GM21529 (cell line): ENCODE data around the gene BATF2.

ENCODE experiments used
- ATAC-seq: cut with Tn5 transposase; IDR thresholded peaks from one replicate; pipeline ENCODE4 v1.9.1; 2021; ENCODE audit not compliant: unreplicated experiment

The BATF2 gene

DNA sequence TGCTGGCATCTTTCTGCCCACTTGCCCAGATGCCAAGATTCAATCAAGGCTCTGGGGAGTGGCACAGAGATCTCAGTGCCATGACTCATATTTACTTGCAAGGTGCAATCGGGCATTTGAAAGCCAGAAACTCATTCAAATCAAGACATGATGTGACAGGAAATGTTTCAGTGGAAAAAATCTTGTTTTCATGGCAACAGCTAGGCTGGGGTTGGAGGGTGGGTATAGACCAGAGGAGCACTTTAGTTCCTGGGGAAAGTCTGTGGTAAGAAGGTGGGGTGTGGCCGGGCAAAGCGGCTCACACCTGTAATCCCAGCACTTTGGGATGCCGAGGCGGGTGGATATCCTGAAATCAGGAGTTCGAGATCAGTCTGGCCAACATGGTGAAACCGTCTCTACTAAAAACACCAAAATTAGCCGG, 26.0 kb downstream of the BATF2 start:
- ATAC-seq: no peak

DNA sequence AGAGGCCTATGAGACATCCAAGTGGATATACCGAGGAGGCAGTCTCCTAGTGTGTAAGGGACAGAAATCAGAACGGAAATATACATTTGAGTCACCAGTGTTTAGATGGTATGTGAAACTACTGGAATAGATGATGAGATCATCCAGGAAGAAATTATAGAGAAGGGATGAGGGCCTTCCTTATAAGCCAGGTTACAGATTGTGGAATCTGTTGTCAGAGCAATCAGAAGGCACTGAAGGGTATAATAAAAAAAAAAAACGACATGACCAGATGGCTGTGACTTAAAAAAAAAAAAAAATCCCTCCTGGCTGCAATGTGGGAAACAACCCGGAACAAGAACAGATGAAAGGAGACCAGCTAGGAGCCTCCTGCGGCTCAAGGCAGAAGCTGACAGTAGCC, 27.6 kb downstream of the BATF2 start:
- no peak for ATAC-seq

DNA sequence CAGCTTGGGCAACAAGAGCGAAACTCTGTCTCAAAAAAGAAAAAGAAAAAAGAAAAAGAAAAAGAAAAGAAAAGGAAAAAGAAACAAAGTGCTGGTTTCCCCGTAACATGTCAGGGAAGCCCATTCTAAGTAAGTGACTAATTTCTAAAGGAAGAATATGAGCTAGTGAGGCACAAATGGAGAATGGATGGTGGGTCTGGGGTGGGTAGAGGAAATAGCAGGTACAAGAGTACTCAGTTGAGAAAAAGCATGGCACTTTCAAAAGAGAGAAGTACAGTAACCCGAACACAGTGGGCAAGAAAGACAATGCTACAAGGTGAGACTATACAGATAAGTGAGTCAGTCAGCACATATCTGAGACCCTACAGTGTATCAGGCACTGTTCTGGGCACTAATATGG, 29.4 kb downstream of the BATF2 start:
- ATAC-seq: no peak

DNA sequence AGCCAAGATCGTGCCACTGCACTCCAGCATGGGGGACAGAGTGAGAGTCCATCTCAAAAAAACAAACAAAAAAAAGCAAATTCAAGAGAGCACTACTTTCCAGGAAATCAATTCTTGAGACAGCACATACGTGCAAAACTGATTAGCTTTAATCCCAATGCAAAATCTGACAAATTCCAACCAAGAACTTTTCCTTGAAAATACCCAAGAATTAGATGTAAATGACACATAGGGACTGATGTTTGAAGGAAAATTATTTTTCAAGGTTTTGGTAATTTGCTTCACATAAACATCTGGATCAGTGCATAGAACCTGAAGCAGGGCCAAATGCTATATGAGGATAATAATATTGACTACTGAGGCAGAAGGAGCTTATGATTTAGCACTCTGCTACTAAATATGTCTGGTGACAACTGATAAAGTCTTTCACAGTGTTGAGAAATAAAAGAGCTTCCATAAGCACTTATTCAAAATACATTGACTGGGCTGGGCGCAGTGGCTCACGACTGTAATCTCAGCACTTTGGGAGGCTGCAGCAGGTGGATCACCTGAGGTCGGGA, 33.6 kb downstream of the BATF2 start:
- ATAC-seq: no peak

DNA sequence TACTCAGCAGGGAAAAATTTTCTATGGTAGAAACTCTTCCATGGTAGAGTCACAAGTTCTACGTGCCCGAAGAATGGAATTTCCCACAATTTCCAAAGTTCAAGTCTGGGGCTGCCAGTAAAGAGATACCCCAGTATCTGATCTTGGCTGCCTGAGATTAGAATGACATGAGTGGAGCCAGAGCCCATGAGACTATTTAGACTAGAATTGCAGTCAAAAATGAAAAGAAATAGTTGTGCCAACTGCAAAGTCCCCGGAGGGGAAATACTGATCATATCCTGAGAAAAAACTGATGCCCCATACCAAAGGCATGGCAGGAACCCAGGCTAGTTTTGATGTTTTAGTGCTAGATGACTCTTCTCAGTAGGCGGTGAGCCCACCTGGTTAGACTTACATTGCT, 36.1 kb downstream of the BATF2 start:
- no peak for ATAC-seq

DNA sequence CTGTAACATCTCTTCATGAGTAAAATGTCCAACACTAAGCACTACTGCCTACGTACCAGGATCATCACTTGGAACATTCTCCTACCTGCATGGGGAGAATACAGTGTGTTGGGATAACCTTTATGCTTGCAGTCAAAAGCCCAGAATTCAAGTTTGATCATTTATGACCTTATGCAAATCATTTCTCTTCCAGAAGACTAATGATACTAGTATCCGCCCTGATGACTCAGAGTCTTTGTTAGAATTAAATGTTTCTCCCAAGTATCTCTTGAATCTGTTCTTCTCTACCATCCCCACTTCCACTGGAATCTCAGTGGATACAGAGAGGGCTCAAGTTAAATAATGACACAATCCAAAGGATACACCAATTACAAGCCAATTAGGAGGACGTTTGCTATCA, 37.3 kb downstream of the BATF2 start:
- ATAC-seq: no peak

DNA sequence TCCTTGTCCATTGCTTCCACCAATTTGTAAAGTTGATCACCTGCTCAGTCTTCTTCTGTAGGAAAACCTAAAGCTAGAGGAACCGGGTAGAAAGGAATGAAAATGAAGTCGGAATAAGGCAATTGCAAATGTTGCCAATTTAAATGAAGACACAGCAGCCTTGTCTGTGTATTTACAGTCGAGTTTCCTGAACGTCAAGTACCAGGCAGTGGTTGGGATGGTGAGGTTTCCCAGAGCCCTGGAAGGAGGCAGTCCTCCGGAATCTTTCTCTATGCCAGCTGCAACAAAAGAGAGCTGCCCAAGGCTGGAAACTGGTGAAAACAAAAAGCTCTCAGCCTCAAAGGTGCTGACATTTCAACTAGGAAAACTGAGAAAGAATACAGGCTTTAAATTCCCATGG, 42.6 kb downstream of the BATF2 start:
- no peak for ATAC-seq

DNA sequence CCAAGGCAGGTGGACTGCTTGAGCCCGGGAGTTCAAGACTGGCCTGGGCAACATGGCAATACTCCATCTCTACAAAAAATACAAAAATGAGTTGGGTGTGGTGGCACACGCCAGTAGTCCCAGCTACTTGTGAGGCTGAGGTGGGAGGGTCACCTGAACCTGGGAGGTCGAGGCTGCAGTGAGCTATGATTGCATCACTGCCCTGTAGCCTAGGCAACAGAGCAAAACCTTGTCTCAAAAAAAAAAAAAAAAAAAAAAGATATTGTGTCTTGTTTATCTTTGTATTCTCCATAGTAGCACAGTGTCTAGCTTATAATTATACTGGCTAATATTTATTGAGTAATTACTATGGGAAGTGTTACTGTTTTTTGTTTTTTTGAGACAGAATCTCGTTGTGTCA, 45.2 kb downstream of the BATF2 start:
- no peak for ATAC-seq

DNA sequence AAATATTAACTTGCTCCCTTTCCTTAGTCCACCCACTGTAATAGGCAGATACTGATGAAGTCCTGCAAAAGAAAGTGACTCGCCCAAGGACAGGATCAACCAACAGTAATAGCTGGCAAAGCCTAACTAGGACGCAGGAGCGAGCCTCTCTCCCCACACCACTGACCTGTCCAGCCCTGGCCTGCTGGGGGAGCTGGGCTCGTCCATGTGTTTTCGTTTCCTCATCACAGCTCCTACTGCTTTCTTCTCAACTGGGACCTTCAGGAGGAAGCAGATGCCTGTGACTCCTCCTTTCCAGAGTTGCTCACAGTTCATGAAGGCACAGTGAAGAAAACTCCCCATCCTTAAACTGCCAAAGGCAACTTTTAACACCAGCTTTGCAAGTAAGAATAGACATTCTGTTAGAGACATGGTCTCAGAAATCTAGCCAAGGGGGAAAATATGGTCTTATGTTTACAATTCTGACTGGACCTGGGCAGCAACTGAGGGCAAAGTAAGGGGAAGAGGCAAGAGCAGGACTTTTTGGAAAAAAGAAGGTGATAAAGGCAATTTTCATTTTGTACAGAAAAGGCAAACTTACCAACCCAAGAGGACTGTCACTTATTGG, 49.5 kb downstream of the BATF2 start:
- ATAC-seq: no peak
